Fibroblast of villous mesenchyme (primary cell): ENCODE data around the gene CALM1. TPM values are rescaled to one million over a fixed set of nuclear protein-coding genes. Genes with fewer than 3 reads are reported as not detected.

Experiments
- DNase-seq: peaks from one replicate; pipeline ENCODE4 v3.0.0-alpha.2; 2010; ENCODE audit warnings: low read depth
- H3K4me3 ChIP-seq: 2 replicates; pipeline ENCODE4 v1.5.1; 2011; ENCODE audit warnings: low read depth, mild to moderate bottlenecking, low read length
- total RNA-seq: library from RNA; depleted of rRNA; stranded (reverse); fragments of >200 nt; gene quantifications from 2 replicates; pipeline ENCODE4 v1.2.3, GENCODE V29; 2012
- TF ChIP-seq, protein P1 (sequence below): IDR thresholded peaks from 2 replicates; pipeline ENCODE4 v1.5.1; 2012; ENCODE audit warnings: low read depth, mild to moderate bottlenecking, low read length; ENCODE audit not compliant: insufficient read depth

CALM1 gene
- total RNA-seq, 1 donor = 286 TPM

DNA sequence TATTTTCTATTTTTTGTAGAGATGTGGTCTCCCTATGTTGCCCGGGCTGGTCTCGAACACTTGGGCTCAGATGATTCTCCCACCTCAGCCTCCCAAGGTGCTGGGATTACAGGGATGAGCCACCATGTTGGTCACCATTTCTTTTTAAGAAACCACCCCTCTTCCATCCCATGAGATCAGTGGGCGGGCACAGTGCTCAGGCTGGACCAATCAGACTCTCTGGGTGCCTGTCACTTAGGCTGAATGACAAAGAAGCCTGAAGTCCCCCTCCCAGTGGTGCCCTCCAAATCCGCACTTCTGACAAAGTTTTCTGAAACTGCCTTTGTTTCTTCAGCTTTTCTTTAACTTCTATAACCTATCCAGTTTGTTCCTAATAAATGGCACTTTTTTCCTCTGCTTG lies 48.2 kb downstream of the CALM1 start:
- no peak overlapping the region for H3K4me3 ChIP-seq
- TF ChIP-seq, protein P1, sequence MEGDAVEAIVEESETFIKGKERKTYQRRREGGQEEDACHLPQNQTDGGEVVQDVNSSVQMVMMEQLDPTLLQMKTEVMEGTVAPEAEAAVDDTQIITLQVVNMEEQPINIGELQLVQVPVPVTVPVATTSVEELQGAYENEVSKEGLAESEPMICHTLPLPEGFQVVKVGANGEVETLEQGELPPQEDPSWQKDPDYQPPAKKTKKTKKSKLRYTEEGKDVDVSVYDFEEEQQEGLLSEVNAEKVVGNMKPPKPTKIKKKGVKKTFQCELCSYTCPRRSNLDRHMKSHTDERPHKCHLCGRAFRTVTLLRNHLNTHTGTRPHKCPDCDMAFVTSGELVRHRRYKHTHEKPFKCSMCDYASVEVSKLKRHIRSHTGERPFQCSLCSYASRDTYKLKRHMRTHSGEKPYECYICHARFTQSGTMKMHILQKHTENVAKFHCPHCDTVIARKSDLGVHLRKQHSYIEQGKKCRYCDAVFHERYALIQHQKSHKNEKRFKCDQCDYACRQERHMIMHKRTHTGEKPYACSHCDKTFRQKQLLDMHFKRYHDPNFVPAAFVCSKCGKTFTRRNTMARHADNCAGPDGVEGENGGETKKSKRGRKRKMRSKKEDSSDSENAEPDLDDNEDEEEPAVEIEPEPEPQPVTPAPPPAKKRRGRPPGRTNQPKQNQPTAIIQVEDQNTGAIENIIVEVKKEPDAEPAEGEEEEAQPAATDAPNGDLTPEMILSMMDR = no peak
- no peak for DNase-seq

DNA sequence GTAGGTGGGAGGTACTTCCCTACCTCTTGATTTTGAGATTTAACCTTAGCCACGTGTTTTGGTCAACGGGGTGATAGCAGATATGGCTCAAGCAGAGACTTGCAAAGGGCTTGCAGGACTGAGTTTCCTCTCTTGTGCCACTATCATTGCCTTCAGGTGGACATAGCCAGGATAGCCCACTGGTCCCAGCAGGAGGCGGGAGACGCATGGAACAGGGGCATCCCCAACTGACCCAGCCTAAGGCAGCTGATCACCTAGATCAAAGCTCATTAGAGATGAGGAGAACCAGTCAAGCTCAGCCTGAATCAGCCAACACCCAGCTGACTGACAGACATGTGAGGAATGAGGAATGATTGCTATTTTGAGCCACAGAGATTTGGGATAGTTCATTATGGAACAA lies 49.6 kb downstream of the CALM1 start:
- TF ChIP-seq, protein P1 = no peak
- H3K4me3 ChIP-seq = no peak overlapping the region
- DNase-seq = no peak

DNA sequence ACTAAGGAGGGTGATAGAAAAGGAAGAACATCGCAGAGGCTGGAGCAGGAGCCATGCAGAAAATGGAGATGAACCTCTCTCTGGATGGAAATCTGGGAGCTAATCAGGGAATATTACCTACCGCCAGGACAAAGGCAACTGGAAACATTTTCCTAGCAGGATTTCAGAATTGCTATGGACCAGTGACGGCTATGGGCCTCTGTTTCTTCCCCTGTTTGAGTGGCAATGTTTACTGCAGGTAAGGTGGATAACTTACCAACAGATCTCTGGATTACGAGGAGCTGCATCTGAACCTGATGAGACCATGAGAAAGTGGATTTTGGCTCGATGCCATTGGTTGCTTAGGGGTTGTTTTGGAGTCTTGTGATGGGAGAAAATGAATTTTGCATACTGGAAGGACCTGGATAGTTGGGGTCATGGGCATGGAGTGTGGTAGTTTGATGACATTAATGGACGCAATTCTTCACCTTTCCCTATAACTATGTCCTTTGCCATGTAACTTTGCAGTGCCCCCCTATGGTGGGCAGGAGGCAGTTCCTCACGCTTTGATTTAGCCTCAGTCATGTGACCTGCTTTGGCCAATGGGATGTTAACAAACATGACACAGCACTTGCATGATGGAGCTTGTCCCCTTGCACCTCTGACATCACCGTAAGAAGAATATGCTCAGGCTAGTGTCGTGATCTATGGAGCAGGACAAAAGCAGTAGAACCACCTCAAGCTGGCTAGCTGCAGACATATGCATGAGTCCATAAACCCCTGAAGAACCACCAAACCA lies 51.1 kb downstream of the CALM1 start:
- DNase-seq = no peak
- TF ChIP-seq, protein P1 = no peak

DNA sequence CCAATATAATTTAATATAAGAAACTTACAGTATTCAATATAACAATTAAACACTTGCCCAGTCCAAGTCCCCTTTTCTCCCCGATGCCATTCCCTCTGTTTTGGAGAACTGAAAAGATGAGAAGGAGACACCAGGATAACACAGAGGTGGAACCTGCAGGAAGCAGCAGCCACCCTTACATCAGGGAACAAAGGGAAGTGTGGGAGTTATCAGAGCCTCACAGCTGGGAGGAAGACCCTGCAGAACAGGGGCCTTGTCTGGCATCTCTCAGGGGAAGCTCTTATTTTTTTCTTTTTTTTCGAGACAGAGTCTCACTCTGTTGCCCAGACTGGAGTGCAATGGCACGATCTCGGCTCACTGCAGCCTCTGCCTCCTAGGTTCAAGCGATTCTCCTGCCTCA lies 52.6 kb downstream of the CALM1 start:
- no peak overlapping the region for H3K4me3 ChIP-seq
- TF ChIP-seq, protein P1 = no peak
- DNase-seq = no peak

More for the DNA sequence above, 51.1 kb downstream of the CALM1 start:
- no peak overlapping the region for H3K4me3 ChIP-seq

DNA sequence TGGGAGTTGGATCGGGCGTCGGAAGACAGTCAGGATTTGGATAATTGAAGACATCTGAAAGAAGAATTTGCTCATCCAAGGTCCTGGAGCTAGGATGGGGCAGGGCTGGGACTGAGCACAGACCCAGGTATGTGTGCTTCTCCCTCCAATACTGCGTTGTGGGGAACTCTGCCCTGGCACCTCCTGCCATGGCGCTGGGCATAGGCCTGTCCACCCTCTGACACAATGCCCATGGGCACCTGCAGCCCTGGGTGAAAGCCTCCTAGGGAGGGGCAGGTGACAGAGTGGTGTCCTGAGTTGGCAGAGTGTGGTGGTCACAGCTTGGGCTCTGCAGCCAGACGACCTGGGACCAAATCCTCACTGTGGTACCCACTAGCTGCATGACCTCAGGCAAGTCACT lies 53.3 kb downstream of the CALM1 start:
- DNase-seq = no peak
- H3K4me3 ChIP-seq = no peak overlapping the region
- TF ChIP-seq, protein P1 = no peak

DNA sequence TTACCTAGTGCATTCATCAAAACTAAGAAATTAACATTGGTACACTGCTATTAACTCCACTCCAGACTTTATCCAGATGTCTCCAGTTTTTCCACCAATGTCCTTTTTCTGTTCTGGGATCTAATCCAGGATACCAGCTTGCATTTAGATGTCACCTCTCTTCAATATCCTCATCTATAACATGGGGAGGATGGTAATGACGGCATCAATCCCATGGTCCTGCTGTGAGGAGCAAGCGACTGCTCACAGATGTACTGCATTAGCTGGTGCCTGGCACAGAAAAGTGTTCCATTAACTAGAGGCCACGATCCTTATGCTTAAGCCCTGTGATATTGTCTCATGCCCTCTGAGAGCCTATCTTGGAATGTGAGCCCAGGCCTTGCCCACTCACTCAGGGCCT lies 53.8 kb downstream of the CALM1 start:
- no peak overlapping the region for H3K4me3 ChIP-seq
- DNase-seq = no peak
- TF ChIP-seq, protein P1 = no peak

DNA sequence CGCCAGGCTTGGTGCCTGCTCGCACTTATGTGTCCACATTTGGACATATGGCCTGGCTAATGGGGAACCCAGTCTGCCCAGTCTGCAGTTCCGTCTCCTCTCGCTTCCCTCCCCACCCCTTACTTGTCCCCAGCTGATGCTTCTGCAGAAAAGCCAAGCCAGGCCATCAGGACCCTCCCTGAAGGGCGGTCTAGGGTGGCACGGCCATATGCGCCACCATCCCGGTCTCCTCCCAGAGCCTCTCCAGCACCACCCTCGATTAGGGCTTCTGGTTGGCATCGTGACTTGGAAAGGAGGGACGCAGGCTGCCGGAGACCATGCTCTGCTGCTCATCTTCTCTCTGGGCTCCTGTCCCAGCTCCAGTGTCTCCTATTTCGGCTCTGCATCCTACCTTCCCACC lies 54.6 kb downstream of the CALM1 start:
- TF ChIP-seq, protein P1 = no peak
- DNase-seq = no peak
- no peak overlapping the region for H3K4me3 ChIP-seq
